GM04503 (cell line): ENCODE data around the gene LANCL1.

Experiments used
- DNase-seq: peaks from one replicate; pipeline ENCODE4 v3.0.0-alpha.2; 2012; ENCODE audit warnings: low read depth

The LANCL1 gene

DNA sequence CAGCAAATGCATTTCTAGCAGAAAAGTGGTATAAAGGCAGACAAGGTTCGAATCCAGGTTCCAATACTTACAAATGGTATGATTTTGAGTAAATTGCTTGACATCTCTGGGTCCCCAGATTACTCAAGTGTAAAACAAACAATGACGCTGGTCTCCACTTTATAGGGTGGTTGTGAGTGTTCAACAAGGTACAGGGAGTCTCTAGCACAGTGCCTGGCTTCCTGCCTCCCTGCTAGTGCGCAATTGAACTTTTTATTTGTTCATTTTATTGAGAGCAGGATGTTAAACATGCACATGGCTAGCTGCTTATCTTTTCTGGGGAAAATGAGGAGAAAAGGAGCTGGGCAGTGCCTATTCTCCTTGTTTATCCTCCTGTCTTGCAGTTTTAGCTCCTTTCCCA, 86.7 kb downstream of the LANCL1 start:
- no peak for DNase-seq

DNA sequence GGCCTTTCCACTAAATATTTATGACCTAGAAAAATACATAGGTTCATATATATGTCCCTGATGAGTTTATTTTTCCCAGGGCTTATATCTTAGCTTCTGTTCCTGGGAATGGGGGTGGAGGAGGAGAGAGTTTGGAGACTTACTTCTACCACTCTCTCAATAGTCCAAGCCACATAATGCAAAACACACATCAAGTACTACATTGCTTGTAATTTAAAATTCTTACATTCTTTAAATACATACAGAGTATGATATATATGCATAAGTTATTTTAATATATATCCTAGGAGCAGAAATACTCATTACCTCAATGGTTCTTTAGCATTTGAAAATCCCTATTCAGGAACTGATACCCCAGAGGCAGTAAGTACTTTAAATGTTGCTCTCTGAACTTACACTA, 88.4 kb downstream of the LANCL1 start:
- no peak for DNase-seq

DNA sequence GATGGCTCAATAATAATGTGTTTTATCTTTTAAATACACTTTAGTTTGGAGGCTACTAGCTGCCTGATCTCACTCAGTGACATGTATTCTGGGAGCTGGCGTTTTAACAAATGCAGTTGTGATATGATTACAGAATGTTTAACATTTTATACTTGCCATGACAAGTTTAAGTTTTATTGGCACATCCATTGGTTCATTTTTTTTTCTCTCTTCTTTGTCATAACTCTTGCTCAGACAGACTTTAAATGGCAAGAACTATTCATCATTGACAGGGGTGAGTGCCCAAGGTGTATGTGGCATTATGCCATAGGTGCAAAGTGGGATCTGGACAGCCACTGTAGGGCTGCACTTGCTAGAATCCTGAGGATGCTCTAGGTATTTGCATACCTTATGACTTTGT, 89.5 kb downstream of the LANCL1 start:
- DNase-seq: no peak
